Naive B cell (primary cell): ENCODE data around the gene FHIT. TPM values are rescaled to one million over a fixed set of nuclear protein-coding genes. Genes with fewer than 3 reads are reported as not detected.

ENCODE experiments used
- ATAC-seq, 2 donors: fragments of 150-1000 bp; cut with Tn5 transposase; 2 replicates each; pipeline ENCODE4 v1.10.0; 2021; ENCODE audit warnings: low read depth in 2 of 2, mild to moderate bottlenecking in 2 of 2, moderate library complexity in 2 of 2
- DNase-seq: peaks from one replicate; pipeline ENCODE4 v3.0.0; 2022
- H3K27ac Mint-ChIP-seq, 6 donors: one replicate each; pipeline ENCODE4 v1.8.0; 2020 to 2022; ENCODE audit warnings: mild to moderate bottlenecking in 6 of 6, mixed read lengths in 6 of 6, moderate library complexity in 5 of 6, inconsistent platforms in 2 of 6
- H3K27me3 Mint-ChIP-seq, 3 donors: one replicate each; pipeline ENCODE4 v1.8.0; 2021 to 2022; ENCODE audit warnings: mixed read lengths in 3 of 3, mild to moderate bottlenecking in 1 of 3
- H3K36me3 Mint-ChIP-seq, 2 donors: one replicate each; pipeline ENCODE4 v1.8.0; 2020 to 2022; ENCODE audit warnings: mixed read lengths in 2 of 2, inconsistent platforms in 1 of 2, mild to moderate bottlenecking in 1 of 2
- H3K4me1 Mint-ChIP-seq, 3 donors: one replicate each; pipeline ENCODE4 v1.8.0; 2020 to 2022; ENCODE audit warnings: mixed read lengths in 3 of 3, inconsistent platforms in 1 of 3, mild to moderate bottlenecking in 1 of 3, moderate library complexity in 1 of 3
- H3K4me3 Mint-ChIP-seq, 8 donors: one replicate each; pipeline ENCODE4 v1.8.0; 2020 to 2022; ENCODE audit warnings: mild to moderate bottlenecking in 8 of 8, mixed read lengths in 8 of 8, moderate library complexity in 8 of 8, inconsistent platforms in 2 of 8
- H3K9me3 Mint-ChIP-seq, 7 donors: one replicate each; pipeline ENCODE4 v1.8.0; 2020 to 2022; ENCODE audit warnings: mixed read lengths in 7 of 7, mild to moderate bottlenecking in 5 of 7, inconsistent platforms in 2 of 7, moderate library complexity in 1 of 7
- polyA plus RNA-seq, 6 donors: library from polyadenylated mRNA; unstranded; fragments of 300-500 nt; fragmentation: Illumina TruSeq; gene quantifications; one replicate each; pipeline ENCODE4 v1.2.3, GENCODE V29; 2021; ENCODE audit warnings: low read depth in 6 of 6

Gene FHIT
- polyA plus RNA-seq, 6 donors from 2014 or later = 3.2 to 12.6 (median 7.1) TPM

GRCh38 chr3:61114316-61114953 is 136.8 kb downstream of the FHIT start:
- no peak overlapping the region for H3K27ac Mint-ChIP-seq

GRCh38 chr3:61111825-61112224 is 139.4 kb downstream of the FHIT start:
- Mint-ChIP-seq H3K4me3 (no peak overlapping the region), H3K27ac (no peak overlapping the region), H3K4me1 (no peaks in the 10 kb centered on the region), H3K9me3 (peaks cover 0 to 1% (median 0%) of the 10 kb centered on the region in 7 donors), H3K36me3 (no peaks in the 10 kb centered on the region), H3K27me3 (no peaks in the 10 kb centered on the region)
- DNase-seq (no peak), ATAC-seq (no peak)

More at GRCh38 chr3:61114316-61114953, 136.8 kb downstream of the FHIT start:
- no peaks in the 10 kb centered on the region for H3K4me1 Mint-ChIP-seq
- no peaks in the 10 kb centered on the region for H3K36me3 Mint-ChIP-seq
- H3K9me3 Mint-ChIP-seq = no peaks in the 10 kb centered on the region
- DNase-seq (no peak), ATAC-seq (no peak)
- no peaks in the 10 kb centered on the region for H3K27me3 Mint-ChIP-seq
- no peak overlapping the region for H3K4me3 Mint-ChIP-seq

GRCh38 chr3:61110576-61110975 is 140.7 kb downstream of the FHIT start:
- Mint-ChIP-seq H3K9me3 (peaks cover 0 to 3% (median 0%) of the 10 kb centered on the region in 7 donors), H3K27me3 (no peaks in the 10 kb centered on the region), H3K4me1 (no peaks in the 10 kb centered on the region), H3K4me3 (no peak overlapping the region), H3K27ac (no peak overlapping the region), H3K36me3 (no peaks in the 10 kb centered on the region)
- ATAC-seq (no peak), DNase-seq (no peak)

- no peaks in the 10 kb centered on the region for H3K27me3 Mint-ChIP-seq
- H3K4me1 Mint-ChIP-seq = no peaks in the 10 kb centered on the region
- peaks cover 0 to 2% of the 10 kb centered on the region in 2 donors for H3K36me3 Mint-ChIP-seq
- DNase-seq (no peak), ATAC-seq (no peak)
- no peak overlapping the region for H3K27ac Mint-ChIP-seq
- H3K9me3 Mint-ChIP-seq = peaks cover 0 to 20% (median 5%) of the 10 kb centered on the region in 7 donors
- no peak overlapping the region for H3K4me3 Mint-ChIP-seq
Observed at GRCh38 chr3:61108247-61109019, 142.8 kb downstream of the FHIT start.

- Mint-ChIP-seq H3K9me3 (peaks cover 0 to 5% (median 0%) of the 10 kb centered on the region in 7 donors), H3K36me3 (no peaks in the 10 kb centered on the region), H3K4me1 (no peaks in the 10 kb centered on the region), H3K27ac (no peak overlapping the region), H3K4me3 (no peak overlapping the region), H3K27me3 (no peaks in the 10 kb centered on the region)
- DNase-seq (no peak), ATAC-seq (no peak)
Observed at GRCh38 chr3:61094608-61095007, 156.6 kb downstream of the FHIT start.

GRCh38 chr3:61093364-61093763 is 157.9 kb downstream of the FHIT start:
- H3K4me3 Mint-ChIP-seq = no peak overlapping the region
- H3K9me3 Mint-ChIP-seq = peaks cover 0 to 3% (median 0%) of the 10 kb centered on the region in 7 donors
- no peak for ATAC-seq
- no peaks in the 10 kb centered on the region for H3K36me3 Mint-ChIP-seq
- no peak overlapping the region for H3K27ac Mint-ChIP-seq
- H3K27me3 Mint-ChIP-seq = no peaks in the 10 kb centered on the region
- H3K4me1 Mint-ChIP-seq = no peaks in the 10 kb centered on the region
- no peak for DNase-seq

- Mint-ChIP-seq H3K27ac (no peak overlapping the region), H3K4me3 (no peak overlapping the region), H3K9me3 (peaks cover 0 to 2% (median 0%) of the 10 kb centered on the region in 7 donors), H3K36me3 (no peaks in the 10 kb centered on the region), H3K4me1 (no peaks in the 10 kb centered on the region), H3K27me3 (no peaks in the 10 kb centered on the region)
- DNase-seq (no peak), ATAC-seq (no peak)
Observed at GRCh38 chr3:61092870-61093269, 158.4 kb downstream of the FHIT start.

- DNase-seq (no peak), ATAC-seq (no peak)
- no peak overlapping the region for H3K27ac Mint-ChIP-seq
- H3K9me3 Mint-ChIP-seq = no peaks in the 10 kb centered on the region
- no peak overlapping the region for H3K4me3 Mint-ChIP-seq
- no peaks in the 10 kb centered on the region for H3K4me1 Mint-ChIP-seq
- H3K36me3 Mint-ChIP-seq = no peaks in the 10 kb centered on the region
- H3K27me3 Mint-ChIP-seq = no peaks in the 10 kb centered on the region
Observed at GRCh38 chr3:61090389-61091169, 160.7 kb downstream of the FHIT start.

- Mint-ChIP-seq H3K4me1 (no peaks in the 10 kb centered on the region), H3K36me3 (no peaks in the 10 kb centered on the region), H3K27me3 (no peaks in the 10 kb centered on the region), H3K9me3 (peaks cover 0 to 12% (median 0%) of the 10 kb centered on the region in 7 donors), H3K27ac (no peak overlapping the region), H3K4me3 (no peak overlapping the region)
- no peak for DNase-seq
- ATAC-seq = no peak
Observed at GRCh38 chr3:61087465-61087864, 163.8 kb downstream of the FHIT start.

GRCh38 chr3:61081554-61081953 is 169.7 kb downstream of the FHIT start:
- no peak overlapping the region for H3K4me3 Mint-ChIP-seq
- H3K9me3 Mint-ChIP-seq = peaks cover 0 to 12% (median 0%) of the 10 kb centered on the region in 7 donors
- no peaks in the 10 kb centered on the region for H3K4me1 Mint-ChIP-seq
- no peak for DNase-seq
- no peak for ATAC-seq
- H3K27ac Mint-ChIP-seq = no peak overlapping the region
- no peaks in the 10 kb centered on the region for H3K36me3 Mint-ChIP-seq
- no peaks in the 10 kb centered on the region for H3K27me3 Mint-ChIP-seq

- Mint-ChIP-seq H3K27me3 (no peaks in the 10 kb centered on the region), H3K9me3 (peaks cover 0 to 12% (median 0%) of the 10 kb centered on the region in 7 donors), H3K4me3 (no peak overlapping the region), H3K27ac (peak overlapping the region in 1 of 6 donors; percentile 11), H3K36me3 (no peaks in the 10 kb centered on the region), H3K4me1 (no peaks in the 10 kb centered on the region)
- ATAC-seq (no peak), DNase-seq (no peak)
Observed at GRCh38 chr3:61080737-61081445, 170.4 kb downstream of the FHIT start.

GRCh38 chr3:61078048-61078752 is 173.1 kb downstream of the FHIT start:
- H3K4me1 Mint-ChIP-seq = no peaks in the 10 kb centered on the region
- H3K27me3 Mint-ChIP-seq = no peaks in the 10 kb centered on the region
- H3K36me3 Mint-ChIP-seq = no peaks in the 10 kb centered on the region
- H3K9me3 Mint-ChIP-seq = peaks cover 0 to 5% (median 0%) of the 10 kb centered on the region in 7 donors
- ATAC-seq = no peak
- DNase-seq = no peak
- no peak overlapping the region for H3K27ac Mint-ChIP-seq
- H3K4me3 Mint-ChIP-seq = no peak overlapping the region

- Mint-ChIP-seq H3K36me3 (no peaks in the 10 kb centered on the region), H3K4me1 (no peaks in the 10 kb centered on the region), H3K4me3 (no peak overlapping the region), H3K27ac (no peak overlapping the region), H3K27me3 (no peaks in the 10 kb centered on the region), H3K9me3 (no peaks in the 10 kb centered on the region)
- no peak for ATAC-seq
- no peak for DNase-seq
Observed at GRCh38 chr3:61077551-61077950, 173.7 kb downstream of the FHIT start.
